NB4 (cell line): ENCODE data around the gene PKLR.

Source experiments
- CTCF ChIP-seq: IDR thresholded peaks from one replicate; pipeline ENCODE4 v1.5.1; 2012; ENCODE audit warnings: low read depth, low read length
- POLR2A ChIP-seq: IDR thresholded peaks from 2 replicates; pipeline ENCODE4 v1.6.1; 2011; ENCODE audit warnings: mild to moderate bottlenecking; ENCODE audit not compliant: insufficient read length; ENCODE audit errors: extremely low read depth
- TF ChIP-seq, protein P1 (sequence below): IDR thresholded peaks from 2 replicates; pipeline ENCODE4 v1.6.1; 2011; ENCODE audit warnings: low read depth, low read length

GRCh38 chr1:155334962-155335361 lies 33.7 kb upstream of the PKLR start:
- no peak for TF ChIP-seq CTCF
- no peak for TF ChIP-seq POLR2A
- TF ChIP-seq, protein P1, sequence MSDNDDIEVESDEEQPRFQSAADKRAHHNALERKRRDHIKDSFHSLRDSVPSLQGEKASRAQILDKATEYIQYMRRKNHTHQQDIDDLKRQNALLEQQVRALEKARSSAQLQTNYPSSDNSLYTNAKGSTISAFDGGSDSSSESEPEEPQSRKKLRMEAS: no peak
